A549 (cell line): ENCODE data around the gene GPR17. TPM values are rescaled to one million over a fixed set of nuclear protein-coding genes. Genes with fewer than 3 reads are reported as not detected.

ENCODE experiments used
- ATAC-seq, 2 experiments: fragments of 200-7000 bp in 1 of 2; fragments of >200 bp in 1 of 2; cut with Nextera tagmentation in 1 of 2; cut with Tn5 transposase in 1 of 2; 3 replicates each; pipeline versions ENCODE4 v1.8.0 to v1.9.1; 2018 to 2020; ENCODE audit warnings: mild to moderate bottlenecking in 1 of 2, moderate library complexity in 1 of 2
- CTCF ChIA-PET: fragments of 300-600 bp; sonication (Branson Sonifier 250); formaldehyde crosslinking; extraction: SDS; loops from one replicate; lab custom pipeline; 2021; ENCODE audit warnings: antibody characterized with exemption, inconsistent platforms; lab: Yijun Ruan, JAX
- POLR2A ChIA-PET: fragments of 350-600 bp; formaldehyde crosslinking; extraction: SDS; loops from one replicate; lab custom pipeline; 2021; ENCODE audit warnings: antibody characterized with exemption, inconsistent platforms; lab: Yijun Ruan, JAX
- DNase-seq, 2 experiments: peaks; one replicate each; pipeline versions ENCODE4 v3.0.0 to v3.0.0-alpha.2; 2011 to 2016; ENCODE audit warnings: low read depth in 1 of 2, low spot score in 1 of 2
- FAIRE-seq: peaks from 2 replicates; lab custom pipeline; 2011; peaks lifted over from hg19 to GRCh38; lab: Jason Lieb, UNC
- H3K27ac ChIP-seq, 2 experiments: fragments of >200 bp; sonication (Bioruptor Twin); formaldehyde crosslinking; 3 replicates each; pipeline ENCODE4 v1.5.1; 2016 to 2017
- H3K4me1 ChIP-seq: fragments of >200 bp; sonication (Bioruptor Twin); formaldehyde crosslinking; 3 replicates; pipeline ENCODE4 v1.6.1; 2016
- H3K4me2 ChIP-seq: fragments of >200 bp; sonication (Bioruptor Twin); formaldehyde crosslinking; 3 replicates; pipeline ENCODE4 v1.6.1; 2016
- H3K4me3 ChIP-seq: fragments of >200 bp; sonication (Bioruptor Twin); formaldehyde crosslinking; 3 replicates; pipeline ENCODE4 v1.5.1; 2016
- H3K9me3 ChIP-seq: fragments of >200 bp; sonication (Bioruptor Twin); formaldehyde crosslinking; 3 replicates; pipeline ENCODE4 v1.6.1; 2016
- ATOH8 ChIP-seq: fragments of 250-450 bp; sonication (Bioruptor Pico); IDR thresholded peaks from 2 replicates; pipeline ENCODE4 v1.5.0; 2020; ENCODE audit warnings: low read depth, mild to moderate bottlenecking, moderate library complexity
- BCL3 ChIP-seq: fragments of >200 bp; sonication (Bioruptor Twin); formaldehyde crosslinking; IDR thresholded peaks from 3 replicates; pipeline ENCODE4 v1.6.1; 2016
- CBX2 ChIP-seq: fragments of 200-600 bp; sonication (generic); IDR thresholded peaks from 2 replicates; pipeline ENCODE4 v1.6.1; 2016; ENCODE audit warnings: low read depth, mild to moderate bottlenecking, borderline replicate concordance
- CHD2 ChIP-seq: fragments of 150-350 bp; IDR thresholded peaks from 2 replicates; pipeline ENCODE4 v1.6.1; 2014; ENCODE audit warnings: low read length; ENCODE audit not compliant: partially characterized antibody
- FOSL2 ChIP-seq, 2 experiments: fragments of 450-650 bp in 1 of 2; fragments of >200 bp in 1 of 2; sonication (Bioruptor Twin) in 1 of 2; formaldehyde crosslinking; IDR thresholded peaks; 2 replicates each; pipeline versions ENCODE4 v1.5.0 to v1.6.1; 2016 to 2020; ENCODE audit warnings: mild to moderate bottlenecking in 1 of 2, moderate library complexity in 1 of 2
- HEYL ChIP-seq: fragments of 250-450 bp; sonication (Bioruptor Pico); IDR thresholded peaks from 2 replicates; pipeline ENCODE4 v1.8.0; 2021; ENCODE audit warnings: mild to moderate bottlenecking, moderate library complexity
- HMGXB4 ChIP-seq: fragments of 250-450 bp; sonication (Bioruptor Pico); IDR thresholded peaks from 2 replicates; pipeline ENCODE4 v1.5.0; 2021; ENCODE audit warnings: mild to moderate bottlenecking, moderate library complexity, borderline replicate concordance
- JUN ChIP-seq, 2 experiments: fragments of >200 bp; sonication (Bioruptor Twin); formaldehyde crosslinking; IDR thresholded peaks; 2 replicates in 1 of 2; 3 replicates in 1 of 2; pipeline ENCODE4 v1.6.1; 2016 to 2017
- NPAS2 ChIP-seq: fragments of 250-450 bp; sonication (Bioruptor Pico); IDR thresholded peaks from 2 replicates; pipeline ENCODE4 v1.8.0; 2022; ENCODE audit warnings: mild to moderate bottlenecking, moderate library complexity, borderline replicate concordance
- RAD21 ChIP-seq, 2 experiments: fragments of >200 bp in 1 of 2; sonication (Bioruptor Twin) in 1 of 2; formaldehyde crosslinking in 1 of 2; IDR thresholded peaks in 1 of 2; conservative IDR thresholded peaks in 1 of 2; 2 replicates in 1 of 2; 3 replicates in 1 of 2; pipeline ENCODE4 v1.6.1; 2012 to 2018; ENCODE audit warnings: inconsistent platforms in 1 of 2
- REST ChIP-seq: fragments of 200-600 bp; sonication (generic); IDR thresholded peaks from 2 replicates; pipeline ENCODE4 v1.6.1; 2016; ENCODE audit warnings: antibody characterized with exemption, mild to moderate bottlenecking, moderate library complexity
- RFX5 ChIP-seq: fragments of 450-650 bp; IDR thresholded peaks from 2 replicates; pipeline ENCODE4 v1.7.1; 2014; ENCODE audit warnings: antibody characterized with exemption, mild to moderate bottlenecking, moderate library complexity
- RNF2 ChIP-seq: fragments of 200-600 bp; sonication (generic); IDR thresholded peaks from 2 replicates; pipeline ENCODE4 v1.6.1; 2016; ENCODE audit warnings: low read depth, mild to moderate bottlenecking, antibody characterized with exemption, moderate library complexity, borderline replicate concordance
- SMC3 ChIP-seq: fragments of >200 bp; sonication (Bioruptor Twin); formaldehyde crosslinking; IDR thresholded peaks from 3 replicates; pipeline ENCODE4 v1.6.1; 2018; ENCODE audit warnings: inconsistent platforms
- TFCP2L1 ChIP-seq: fragments of 250-450 bp; sonication (Bioruptor Pico); IDR thresholded peaks from 2 replicates; pipeline ENCODE4 v1.5.0; 2021; ENCODE audit warnings: mild to moderate bottlenecking
- ZC3H11A ChIP-seq: fragments of 450-650 bp; IDR thresholded peaks from 2 replicates; pipeline ENCODE4 v1.6.1; 2014; ENCODE audit warnings: antibody characterized with exemption, mild to moderate bottlenecking
- ZNF302 ChIP-seq: fragments of 250-450 bp; sonication (Bioruptor Pico); IDR thresholded peaks from 2 replicates; pipeline ENCODE4 v1.9.0; 2021; ENCODE audit warnings: inconsistent platforms, mild to moderate bottlenecking, moderate library complexity
- ZSCAN20 ChIP-seq: fragments of 250-450 bp; sonication (Bioruptor Pico); IDR thresholded peaks from 2 replicates; pipeline ENCODE4 v1.8.0; 2022; ENCODE audit warnings: mild to moderate bottlenecking, moderate library complexity
- WGBS: methylation state at CpG from one replicate; pipeline ENCODE4 v1.1.6; 2017; ENCODE audit errors: missing lambda C conversion rate; 5-methylcytosine and 5-hydroxymethylcytosine counted together
- polyA plus RNA-seq, 4 experiments: library from polyadenylated mRNA; depleted of rRNA in 3 of 4; stranded (reverse); fragments of >200 nt; fragmentation: RNase III in 1 of 4; extraction: RNeasy Plus Mini Kit Qiagen cat#74134 plus additional on column Dnase treatment in 1 of 4; gene quantifications; 2 replicates in 3 of 4; 3 replicates in 1 of 4; pipeline ENCODE4 v1.2.3, GENCODE V29; 2011 to 2017

The GPR17 gene
- polyA plus RNA-seq, 2 of the 4 experiments (the other 2 are of a cell fraction), result not detected

- H3K4me1 ChIP-seq, result peaks cover 4% of the 10 kb centered on the region; the same call in 1 of the 3 replicates
- FAIRE-seq (no peak), ATAC-seq (no peak), DNase-seq (no peak)
- 82% methylated on average over 18 of the region's 24 CpGs for WGBS
- no peak overlapping the region for H3K4me2 ChIP-seq
- TF ChIP-seq RAD21 (conservative IDR thresholded peaks at IDR 0.05 in 1 of 2, IDR thresholded peaks at IDR 0.05 in 1 of 2) (no peak), SMC3 (no peak), CHD2 (no peak), ZSCAN20 (CRISPR knock-in tag) (no peak), BCL3 (no peak), JUN (IDR thresholded peaks at IDR 0.05) (no peak), NPAS2 (CRISPR knock-in tag) (no peak), TFCP2L1 (CRISPR knock-in tag) (no peak), FOSL2 (IDR thresholded peaks at IDR 0.05) (no peak), FOSL2 (CRISPR knock-in tag; IDR thresholded peaks at IDR 0.05) (no peak), HEYL (CRISPR knock-in tag) (no peak), RNF2 (no peak), ATOH8 (CRISPR knock-in tag) (no peak)
- no peak overlapping the region for H3K27ac ChIP-seq
- CTCF ChIA-PET, result interaction anchor here (1.3 to 5.3 kb wide), 4 partner anchors 13 to 457 kb away, joined by 3 to 31 read pairs (median 8); no protein-coding TSS in a partner anchor
- POLR2A ChIA-PET, result no interaction called here
- H3K4me3 ChIP-seq, result no peak overlapping the region
- H3K9me3 ChIP-seq, result no peaks in the 10 kb centered on the region
Observed at GRCh38 chr2:127654084-127654837, 8.3 kb downstream of the GPR17 start.

GRCh38 chr2:127654838-127655175, 8.9 kb downstream of the GPR17 start:
- FAIRE-seq (no peak), DNase-seq (no peak), ATAC-seq (no peak)
- ChIA-PET CTCF (interaction anchor here (1.5 to 5.3 kb wide), 2 partner anchors 16 to 63 kb away, joined by 3 to 31 read pairs; no protein-coding TSS in a partner anchor), POLR2A (no interaction called here)
- Histone ChIP-seq H3K4me2 (no peak overlapping the region), H3K4me1 (no peaks in the 10 kb centered on the region), H3K27ac (no peak overlapping the region), H3K4me3 (no peak overlapping the region), H3K9me3 (no peaks in the 10 kb centered on the region)
- no peak for TF ChIP-seq HMGXB4 (CRISPR knock-in tag)
- TF ChIP-seq REST, result no peak
- TF ChIP-seq ZC3H11A, result no peak
- TF ChIP-seq ZNF302 (CRISPR knock-in tag), result no peak
- no peak for TF ChIP-seq CBX2
- TF ChIP-seq RFX5, result no peak
- 77% methylated on average over 8 of the region's 8 CpGs for WGBS
